HepG2 (cell line): Measurements from ENCODE around the gene CCL17. TPM values are rescaled to one million over a fixed set of nuclear protein-coding genes. Genes with fewer than 3 reads are reported as not detected.

ENCODE experiments used
- ELF1 ChIP-seq: sonication (generic); formaldehyde crosslinking; IDR thresholded peaks from 2 replicates; pipeline ENCODE4 v1.4.0; 2020; ENCODE audit warnings: missing genetic modification reagents
- ERF ChIP-seq: IDR thresholded peaks from 2 replicates; pipeline ENCODE4 v1.6.1; 2018; ENCODE audit warnings: missing biosample characterization, missing genetic modification reagents
- ETV5 ChIP-seq: IDR thresholded peaks from 2 replicates; pipeline ENCODE4 v1.6.1; 2018; ENCODE audit warnings: missing biosample characterization, missing genetic modification reagents, inconsistent platforms, borderline replicate concordance
- EZH2 ChIP-seq: conservative IDR thresholded peaks from 2 replicates; pipeline ENCODE4 v1.6.1; 2012; ENCODE audit warnings: mild to moderate bottlenecking, low read depth, low read length, moderate library complexity
- GABPA ChIP-seq, 2 experiments: IDR thresholded peaks; 2 replicates each; pipeline ENCODE4 v1.6.1; 2011 to 2016; ENCODE audit warnings: low read depth in 2 of 2, low read length in 1 of 2, missing biosample characterization in 1 of 2, missing genetic modification characterization in 1 of 2
- MTA1 ChIP-seq: sonication (generic); formaldehyde crosslinking; IDR thresholded peaks from 2 replicates; pipeline ENCODE4 v1.4.0; 2020; ENCODE audit warnings: missing genetic modification reagents, mild to moderate bottlenecking, borderline replicate concordance
- SP1 ChIP-seq, 2 experiments: fragments of 450-650 bp in 1 of 2; sonication (generic) in 1 of 2; formaldehyde crosslinking in 1 of 2; IDR thresholded peaks; 2 replicates each; pipeline versions ENCODE4 v1.4.0 to v1.6.1; 2016 to 2020; ENCODE audit warnings: missing genetic modification reagents in 1 of 2
- ZBTB34 ChIP-seq: sonication (generic); formaldehyde crosslinking; IDR thresholded peaks from 2 replicates; pipeline ENCODE4 v1.8.0; 2022; ENCODE audit warnings: mild to moderate bottlenecking, missing genetic modification reagents
- ZFP37 ChIP-seq: sonication (generic); formaldehyde crosslinking; IDR thresholded peaks from 2 replicates; pipeline ENCODE4 v1.4.0; 2020; ENCODE audit warnings: missing genetic modification reagents, borderline replicate concordance
- ZNF180 ChIP-seq: sonication (generic); formaldehyde crosslinking; IDR thresholded peaks from 2 replicates; pipeline ENCODE4 v1.4.0; 2020; ENCODE audit warnings: low read depth, missing genetic modification reagents, borderline replicate concordance
- ZNF230 ChIP-seq: sonication (generic); formaldehyde crosslinking; IDR thresholded peaks from 2 replicates; pipeline ENCODE4 v1.4.0; 2020; ENCODE audit warnings: mild to moderate bottlenecking, missing genetic modification reagents
- ZNF263 ChIP-seq: sonication (generic); formaldehyde crosslinking; IDR thresholded peaks from 2 replicates; pipeline ENCODE4 v1.4.0; 2020; ENCODE audit warnings: missing genetic modification reagents
- ZNF44 ChIP-seq: sonication (generic); formaldehyde crosslinking; IDR thresholded peaks from 2 replicates; pipeline ENCODE4 v1.5.1; 2020; ENCODE audit warnings: mild to moderate bottlenecking, missing genetic modification reagents
- ZNF569 ChIP-seq: sonication (generic); formaldehyde crosslinking; IDR thresholded peaks from 2 replicates; pipeline ENCODE4 v1.5.0; 2020; ENCODE audit warnings: mild to moderate bottlenecking, missing genetic modification reagents, moderate library complexity, borderline replicate concordance
- ZNF670 ChIP-seq: sonication (generic); formaldehyde crosslinking; IDR thresholded peaks from 2 replicates; pipeline ENCODE4 v1.8.0; 2022; ENCODE audit warnings: mild to moderate bottlenecking, missing genetic modification reagents, borderline replicate concordance
- polyA plus RNA-seq, 8 experiments: library from polyadenylated mRNA; depleted of rRNA in 3 of 8; stranded (reverse) in 7 of 8; unstranded in 1 of 8; fragments of >200 nt; fragmentation: Illumina TruSeq in 4 of 8; extraction: Trizol in 4 of 8; gene quantifications; 2 replicates each; pipeline versions ENCODE4 v1.2.1 to v1.2.3, GENCODE V29; 2011 to 2016; ENCODE audit warnings: low read depth in 4 of 8, missing spikeins in 1 of 8, mixed read lengths in 1 of 8; ENCODE audit not compliant: insufficient read depth in 1 of 8
- total RNA-seq, 5 experiments: library from RNA; depleted of rRNA; stranded (reverse); fragments of >200 nt; fragmentation: Illumina TruSeq; extraction: Trizol; gene quantifications; 2 replicates each; pipeline ENCODE4 v1.2.3, GENCODE V29; 2016; ENCODE audit warnings: low read depth in 1 of 5
- TF ChIP-seq, protein P1 (sequence below): sonication (generic); formaldehyde crosslinking; IDR thresholded peaks from 2 replicates; pipeline ENCODE4 v1.4.0; 2020; ENCODE audit warnings: mild to moderate bottlenecking, missing genetic modification reagents
- TF ChIP-seq, protein P2 (sequence below): IDR thresholded peaks from 2 replicates; pipeline ENCODE4 v1.6.1; 2016; ENCODE audit warnings: low read depth, control low read depth
- TF ChIP-seq, protein P3 (sequence below): sonication (generic); formaldehyde crosslinking; IDR thresholded peaks from 2 replicates; pipeline ENCODE4 v1.8.0; 2022; ENCODE audit warnings: missing genetic modification reagents, mild to moderate bottlenecking, borderline replicate concordance

The CCL17 gene
- total and polyA plus RNA-seq, 2 of the 13 experiments (the other 11 are each of a cell fraction or from before 2014, with no cell fraction given) = not detected

DNA sequence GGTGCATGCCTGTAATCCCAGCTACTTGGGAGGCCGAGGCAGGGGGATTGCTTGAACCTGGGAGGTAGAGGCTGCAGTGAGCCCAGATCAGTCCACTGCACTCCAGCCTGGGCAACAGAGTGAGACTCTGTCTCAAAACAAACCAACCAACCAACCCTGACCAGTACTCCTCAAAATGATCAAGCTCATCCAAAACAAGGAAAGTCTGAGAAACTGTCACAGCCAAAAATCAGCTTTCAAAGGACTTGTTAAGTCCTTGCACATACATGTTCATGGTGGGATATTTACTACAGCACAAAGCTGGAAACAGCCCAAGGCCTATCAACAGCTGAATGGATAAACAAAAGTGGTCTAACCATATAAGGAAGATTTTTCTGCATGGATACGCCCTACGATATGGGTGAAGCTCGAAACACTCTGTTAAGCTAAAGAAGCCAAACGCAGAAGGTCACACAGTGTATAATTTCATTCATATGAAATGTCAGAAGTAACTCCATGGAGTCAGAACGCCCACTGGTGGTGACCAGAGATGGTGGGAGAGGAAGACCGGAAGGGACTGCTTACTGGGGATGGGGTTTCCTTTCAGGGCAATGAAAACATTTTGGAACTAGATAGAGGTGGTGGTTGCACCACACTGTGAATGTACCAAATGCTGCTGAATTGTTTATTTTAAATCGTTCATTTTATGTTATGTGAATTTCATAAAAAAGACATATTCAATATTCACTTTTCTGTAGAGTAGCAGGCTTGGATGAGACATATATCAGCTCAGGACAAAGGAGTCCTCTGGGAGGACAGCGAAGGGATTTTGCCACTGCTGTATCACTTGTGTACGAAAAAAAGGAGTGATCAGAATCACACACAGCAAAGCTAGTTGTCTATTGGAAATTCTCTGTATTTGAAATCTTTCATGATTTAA, 17.7 kb downstream of the CCL17 start (continued):
- no peak for TF ChIP-seq ZFP37 (CRISPR knock-in tag)
- no peak for TF ChIP-seq ZNF670
- TF ChIP-seq ERF (CRISPR knock-in tag) = peak; percentile 79
- TF ChIP-seq, protein P1, sequence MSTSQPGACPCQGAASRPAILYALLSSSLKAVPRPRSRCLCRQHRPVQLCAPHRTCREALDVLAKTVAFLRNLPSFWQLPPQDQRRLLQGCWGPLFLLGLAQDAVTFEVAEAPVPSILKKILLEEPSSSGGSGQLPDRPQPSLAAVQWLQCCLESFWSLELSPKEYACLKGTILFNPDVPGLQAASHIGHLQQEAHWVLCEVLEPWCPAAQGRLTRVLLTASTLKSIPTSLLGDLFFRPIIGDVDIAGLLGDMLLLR (CRISPR knock-in tag) = no peak
- TF ChIP-seq ELF1 = peak; percentile 79
- TF ChIP-seq, protein P2, sequence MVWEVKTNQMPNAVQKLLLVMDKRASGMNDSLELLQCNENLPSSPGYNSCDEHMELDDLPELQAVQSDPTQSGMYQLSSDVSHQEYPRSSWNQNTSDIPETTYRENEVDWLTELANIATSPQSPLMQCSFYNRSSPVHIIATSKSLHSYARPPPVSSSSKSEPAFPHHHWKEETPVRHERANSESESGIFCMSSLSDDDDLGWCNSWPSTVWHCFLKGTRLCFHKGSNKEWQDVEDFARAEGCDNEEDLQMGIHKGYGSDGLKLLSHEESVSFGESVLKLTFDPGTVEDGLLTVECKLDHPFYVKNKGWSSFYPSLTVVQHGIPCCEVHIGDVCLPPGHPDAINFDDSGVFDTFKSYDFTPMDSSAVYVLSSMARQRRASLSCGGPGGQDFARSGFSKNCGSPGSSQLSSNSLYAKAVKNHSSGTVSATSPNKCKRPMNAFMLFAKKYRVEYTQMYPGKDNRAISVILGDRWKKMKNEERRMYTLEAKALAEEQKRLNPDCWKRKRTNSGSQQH = no peak
- TF ChIP-seq GABPA (IDR thresholded peaks at IDR 0.05; ENCODE audit: low read depth, low read length) = peak; percentile 33; the same call in 1 of the 2 replicates
- TF ChIP-seq GABPA (CRISPR knock-in tag; IDR thresholded peaks at IDR 0.05; ENCODE audit: low read depth) = peak; percentile 80
- TF ChIP-seq ETV5 (CRISPR knock-in tag) = peak; percentile 96
- no peak for TF ChIP-seq SP1 (IDR thresholded peaks at IDR 0.05)
- TF ChIP-seq SP1 (CRISPR knock-in tag; IDR thresholded peaks at IDR 0.05) = no peak
- no peak for TF ChIP-seq MTA1 (CRISPR knock-in tag)
- no peak for TF ChIP-seq ZNF569
- TF ChIP-seq ZNF230 = 0 out of 2 replicates have a peak, but pooled peaks have one; percentile 53
- no peak for TF ChIP-seq ZBTB34 (CRISPR knock-in tag)
- TF ChIP-seq ZNF263 (CRISPR knock-in tag) = peak; percentile 41; the same call in 1 of the 2 replicates
- TF ChIP-seq ZNF180 (CRISPR knock-in tag) = no peak
- no peak for TF ChIP-seq EZH2
- TF ChIP-seq ZNF44 (CRISPR knock-in tag) = no peak
- TF ChIP-seq, protein P3, sequence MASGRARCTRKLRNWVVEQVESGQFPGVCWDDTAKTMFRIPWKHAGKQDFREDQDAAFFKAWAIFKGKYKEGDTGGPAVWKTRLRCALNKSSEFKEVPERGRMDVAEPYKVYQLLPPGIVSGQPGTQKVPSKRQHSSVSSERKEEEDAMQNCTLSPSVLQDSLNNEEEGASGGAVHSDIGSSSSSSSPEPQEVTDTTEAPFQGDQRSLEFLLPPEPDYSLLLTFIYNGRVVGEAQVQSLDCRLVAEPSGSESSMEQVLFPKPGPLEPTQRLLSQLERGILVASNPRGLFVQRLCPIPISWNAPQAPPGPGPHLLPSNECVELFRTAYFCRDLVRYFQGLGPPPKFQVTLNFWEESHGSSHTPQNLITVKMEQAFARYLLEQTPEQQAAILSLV = no peak
